IMR-90 (cell line): Measurements from ENCODE around the gene ZFAND2B. TPM values are rescaled to one million over a fixed set of nuclear protein-coding genes. Genes with fewer than 3 reads are reported as not detected.
A peak's percentile ranks its signal among the peaks of the same experiment; 100 is the strongest.

Source experiments
- ATAC-seq: fragments of 200-7000 bp; cut with Tn5 transposase; 2 replicates; pipeline ENCODE4 v1.9.1; 2020; ENCODE audit warnings: low read depth, mild to moderate bottlenecking, moderate library complexity
- BruUV-seq: library from RNA; stranded (reverse); fragments of 400-500 nt; replicated peaks from 2 replicates; lab custom pipeline; 2021; lab: Mats Ljungman, UMichigan
- CTCF ChIA-PET: fragments of 300-600 bp; formaldehyde crosslinking; extraction: SDS; loops from one replicate; lab custom pipeline; 2021; ENCODE audit warnings: antibody characterized with exemption; lab: Yijun Ruan, JAX
- POLR2A ChIA-PET: fragments of 300-600 bp; sonication (Branson Sonifier 250); formaldehyde crosslinking; loops from one replicate; lab custom pipeline; 2022; ENCODE audit warnings: antibody characterized with exemption; ENCODE audit not compliant: unreplicated experiment; lab: Charles Lee
- DNase-seq: peaks from one replicate; pipeline ENCODE4 v3.0.0; 2013
- H2AFZ ChIP-seq: replicated peaks from 2 replicates; pipeline ENCODE3; 2013; ENCODE audit warnings: low read length, mild to moderate bottlenecking; ENCODE audit not compliant: poor library complexity
- H2AK5ac ChIP-seq: 2 replicates; pipeline ENCODE4 v1.6.1; 2013; ENCODE audit warnings: low read depth, low read length, inconsistent platforms
- H2AK9ac ChIP-seq: replicated peaks from 2 replicates; pipeline ENCODE3; 2013; ENCODE audit warnings: mild to moderate bottlenecking, low read depth, low read length, moderate library complexity; ENCODE audit not compliant: poor library complexity
- H2BK120ac ChIP-seq: 2 replicates; pipeline ENCODE4 v1.6.1; 2013; ENCODE audit warnings: low read depth, low read length, inconsistent platforms
- H2BK15ac ChIP-seq: 3 replicates; pipeline ENCODE4 v1.6.1; 2013; ENCODE audit warnings: low read depth, low read length, inconsistent platforms
- H2BK20ac ChIP-seq: 2 replicates; pipeline ENCODE4 v1.6.1; 2013; ENCODE audit warnings: low read depth, mild to moderate bottlenecking, inconsistent platforms, low read length, moderate library complexity
- H2BK5ac ChIP-seq: 2 replicates; pipeline ENCODE4 v1.6.1; 2013; ENCODE audit warnings: mild to moderate bottlenecking, low read depth, low read length, inconsistent platforms; ENCODE audit not compliant: poor library complexity, severe bottlenecking
- H3K14ac ChIP-seq: replicated peaks from 2 replicates; pipeline ENCODE4 v1.6.1; 2013; ENCODE audit warnings: low read depth, low read length, inconsistent platforms
- H3K18ac ChIP-seq: 2 replicates; pipeline ENCODE4 v1.6.1; 2013; ENCODE audit warnings: low read depth, low read length, control low read depth
- H3K23ac ChIP-seq: 2 replicates; pipeline ENCODE4 v1.6.1; 2013; ENCODE audit warnings: low read depth, low read length, inconsistent platforms
- H3K27ac ChIP-seq: 2 replicates; pipeline ENCODE4 v1.5.1; 2013; ENCODE audit warnings: mild to moderate bottlenecking, control low read depth, low read length; ENCODE audit not compliant: insufficient read depth
- H3K27me3 ChIP-seq: 2 replicates; pipeline ENCODE4 v1.6.1; 2013; ENCODE audit warnings: low read length; ENCODE audit not compliant: control insufficient read depth, insufficient read depth
- H3K36me3 ChIP-seq: 2 replicates; pipeline ENCODE4 v1.6.1; 2013; ENCODE audit warnings: low read length, mixed read lengths; ENCODE audit not compliant: control insufficient read depth, insufficient read depth
- H3K4ac ChIP-seq: 2 replicates; pipeline ENCODE4 v1.6.1; 2013; ENCODE audit warnings: low read depth, low read length, inconsistent platforms
- H3K4me1 ChIP-seq: 2 replicates; pipeline ENCODE4 v1.6.1; 2013; ENCODE audit warnings: low read length, mixed read lengths; ENCODE audit not compliant: control insufficient read depth, insufficient read depth
- H3K4me2 ChIP-seq: 2 replicates; pipeline ENCODE4 v1.6.1; 2013; ENCODE audit warnings: low read depth, mild to moderate bottlenecking, control low read depth, low read length, moderate library complexity
- H3K4me3 ChIP-seq: 2 replicates; pipeline ENCODE4 v1.5.1; 2013; ENCODE audit warnings: low read depth, mild to moderate bottlenecking, control low read depth, low read length, moderate library complexity; ENCODE audit not compliant: insufficient read depth
- H3K56ac ChIP-seq: 2 replicates; pipeline ENCODE4 v1.6.1; 2013; ENCODE audit warnings: low read length, inconsistent platforms; ENCODE audit not compliant: insufficient read depth; ENCODE audit errors: extremely low read depth
- H3K79me1 ChIP-seq, 2 experiments: 2 replicates each; pipeline ENCODE4 v1.6.1; 2013; ENCODE audit warnings: low read length in 2 of 2, inconsistent platforms in 1 of 2, low read depth in 1 of 2
- H3K9ac ChIP-seq: 2 replicates; pipeline ENCODE4 v1.6.1; 2013; ENCODE audit warnings: low read depth, low read length, control low read depth
- H3K9me1 ChIP-seq: 2 replicates; pipeline ENCODE4 v1.6.1; 2013; ENCODE audit warnings: low read length, inconsistent platforms; ENCODE audit not compliant: insufficient read depth
- H3K9me3 ChIP-seq: 2 replicates; pipeline ENCODE4 v1.6.1; 2013; ENCODE audit warnings: low read length; ENCODE audit not compliant: control insufficient read depth, insufficient read depth
- H4K20me1 ChIP-seq: 2 replicates; pipeline ENCODE4 v1.6.1; 2013; ENCODE audit warnings: low read length, inconsistent platforms; ENCODE audit not compliant: insufficient read depth
- H4K5ac ChIP-seq: 2 replicates; pipeline ENCODE4 v1.6.1; 2013; ENCODE audit warnings: mild to moderate bottlenecking, low read depth, low read length, control low read depth
- H4K8ac ChIP-seq, 2 experiments: 2 replicates each; pipeline ENCODE4 v1.6.1; 2013; ENCODE audit warnings: low read depth in 2 of 2, low read length in 2 of 2, control low read depth in 1 of 2, inconsistent platforms in 1 of 2
- H4K91ac ChIP-seq: 2 replicates; pipeline ENCODE4 v1.6.1; 2013; ENCODE audit warnings: low read depth, low read length, inconsistent platforms; ENCODE audit not compliant: insufficient read depth
- CEBPB ChIP-seq: IDR thresholded peaks from 2 replicates; pipeline ENCODE4 v1.6.1; 2012; ENCODE audit warnings: low read depth, low read length, improper control_type of control experiment
- MAZ ChIP-seq: IDR thresholded peaks from 2 replicates; pipeline ENCODE4 v1.6.1; 2012; ENCODE audit warnings: low read depth, mild to moderate bottlenecking, low read length, improper control_type of control experiment, moderate library complexity, borderline replicate concordance
- RAD21 ChIP-seq: IDR thresholded peaks from 2 replicates; pipeline ENCODE4 v1.6.1; 2012; ENCODE audit warnings: low read length, improper control_type of control experiment
- RFX5 ChIP-seq: IDR thresholded peaks from 2 replicates; pipeline ENCODE4 v1.8.0; 2012; ENCODE audit warnings: low read depth, mild to moderate bottlenecking, low read length, moderate library complexity
- SMC3 ChIP-seq: fragments of 150-350 bp; IDR thresholded peaks from 2 replicates; pipeline ENCODE4 v1.6.1; 2016; ENCODE audit warnings: low read depth, mild to moderate bottlenecking, antibody characterized with exemption, low read length, moderate library complexity
- WGBS, 2 experiments: methylation state at CpG; one replicate each; pipeline versions ENCODE4 v1.1.5 to v1.1.7; 2013; ENCODE audit warnings: missing lambda C conversion rate in 2 of 2; ENCODE audit not compliant: insufficient read length in 1 of 2; ENCODE audit errors: extremely low coverage in 2 of 2; 5-methylcytosine and 5-hydroxymethylcytosine counted together
- dilution Hi-C: fragments of 300-500 bp; cut with HindIII; formaldehyde crosslinking; loops from one replicate; pipeline ENCODE4 v1.14.3; 2018; ENCODE audit warnings: low sequenced_read_pairs; ENCODE audit not compliant: unreplicated experiment
- in situ Hi-C: fragments of 300-500 bp; cut with MboI; formaldehyde crosslinking; loops from 3 replicates; pipeline ENCODE4 v1.14.3; 2019; ENCODE audit warnings: low sequenced_read_pairs, inconsistent platforms, mixed read lengths
- intact Hi-C: fragments of 100-400 bp; cut with micrococcal nuclease; formaldehyde crosslinking; loops from 2 replicates; pipeline ENCODE4 v1.10.0; 2022
- polyA plus RNA-seq, 3 experiments: library from polyadenylated mRNA; depleted of rRNA; stranded (reverse); fragments of >200 nt; gene quantifications; 2 replicates each; pipeline ENCODE4 v1.2.3, GENCODE V29; 2012; ENCODE audit warnings: low replicate concordance in 1 of 3
- total RNA-seq: library from RNA; depleted of rRNA; stranded (reverse); fragments of >200 nt; gene quantifications from 2 replicates; pipeline ENCODE4 v1.2.3, GENCODE V29; 2012

Gene ZFAND2B
- total and polyA plus RNA-seq, 2 of the 4 experiments (the other 2 are of a cell fraction), result 25.5 to 38.3 TPM

GRCh38 chr2:219179601-219180465, 26.7 kb upstream of the ZFAND2B start:
- Histone ChIP-seq H2AK9ac (peak overlapping the region; percentile 21), H3K79me1 (peaks cover 28 to 46% of the 10 kb centered on the region in 2 experiments), H3K4me1 (0 out of 2 replicates have a peak, but pooled peaks cover 6% of the 10 kb centered on the region), H3K4me2 (no peak overlapping the region), H2AFZ (no peak overlapping the region), H3K14ac (no peak overlapping the region), H3K27ac (no peak overlapping the region), H2AK5ac (no peak overlapping the region), H4K20me1 (peaks cover 14% of the 10 kb centered on the region; the same call in 1 of the 2 replicates), H3K4me3 (no peak overlapping the region), H3K4ac (no peak overlapping the region), H3K27me3 (no peaks in the 10 kb centered on the region), H3K9ac (no peak overlapping the region; the same call in 1 of the 2 replicates), H3K18ac (no peak overlapping the region), H3K9me1 (0 out of 2 replicates have a peak, but pooled peaks cover 2% of the 10 kb centered on the region), H2BK120ac (no peak overlapping the region), H4K91ac (no peak overlapping the region), H3K9me3 (no peaks in the 10 kb centered on the region), H2BK5ac (no peak overlapping the region), H4K8ac (no peak overlapping the region), H2BK20ac (no peak overlapping the region), H4K5ac (no peak overlapping the region), H3K23ac (no peak overlapping the region), H2BK15ac (no peak overlapping the region), H3K56ac (no peak overlapping the region), H3K36me3 (peaks cover 45% of the 10 kb centered on the region)
- intact Hi-C loops (loop anchor here (5.0 kb wide), 2 partner anchors 97 to 207 kb away; partner anchors contain the start of genes DNAJB2 and DNPEP), dilution Hi-C loops (no loop called here), in situ Hi-C loops (no loop called here)
- DNase-seq (no peak), ATAC-seq (no peak)
- ChIA-PET POLR2A (no interaction called here), CTCF (no interaction called here)
- BruUV-seq, result no TSS peak
- TF ChIP-seq MAZ (no peak), RAD21 (no peak), SMC3 (no peak), RFX5 (no peak), CEBPB (no peak)
- 100% methylated on average over 5 of the region's 9 CpGs; no CpG with 5 or more reads in 1 of the 2 experiments for WGBS, 2 experiments
